ENCODE results near the gene OR8B4. TPM values are rescaled to one million over a fixed set of nuclear protein-coding genes. Genes with fewer than 3 reads are reported as not detected.

OR8B4 gene
- total and polyA plus RNA-seq, 10 of the 15 experiments (the other 5 are each of a cell fraction or from before 2014, with no cell fraction given) = not detected

DNA sequence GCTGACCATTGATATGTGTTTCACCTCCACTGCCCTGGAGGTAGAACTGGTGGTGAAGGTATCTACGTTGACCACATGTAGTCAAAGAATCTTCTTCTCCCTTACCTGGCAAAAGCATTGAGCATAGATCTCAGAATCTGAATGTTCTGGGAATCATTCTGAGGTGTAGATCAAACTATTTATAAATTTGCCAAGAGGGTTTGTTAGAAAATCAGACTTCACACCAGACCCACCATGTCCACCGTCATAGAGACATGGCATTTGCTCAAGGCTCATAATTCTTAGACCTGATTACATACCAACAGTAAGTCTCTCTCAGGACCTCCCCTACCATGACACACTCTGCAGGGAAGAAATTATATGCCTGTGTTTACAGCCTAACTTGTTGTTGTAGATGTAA lies 40.3 kb downstream of the OR8B4 start, which contains the start of gene OR8B2:
Gene OR8B2, minus strand, starts transcription at position 101 of the 400 bp plus-strand sequence. CDS start 1,156 bp downstream, outside the sequence.
- no peak within 1 kb of the TSS for H3K9ac ChIP-seq (ENCODE audit: control insufficient read depth, insufficient read depth, low read length)
- ChIA-PET SMC1A (ENCODE audit: uncharacterized antibody, unreplicated experiment) (no interaction called here), RAD21 (ENCODE audit: unreplicated experiment) (no interaction called here), POLR2A (no interaction called here), CTCF (no interaction called here)
- no peaks in the 10 kb centered on the region for H4K20me1 ChIP-seq (ENCODE audit: control insufficient read depth, insufficient read depth)
- H3K27ac ChIP-seq (ENCODE audit: control insufficient read depth, insufficient read depth) = no peak within 1 kb of the TSS
- intact Hi-C loops (cut with micrococcal nuclease; ENCODE audit: unreplicated experiment) (no loop called here), in situ Hi-C loops (cut with MboI) (no loop called here)
- no peak within 1 kb of the TSS for H3K4me2 ChIP-seq (ENCODE audit: control insufficient read depth, insufficient read depth)
- no peak for DNase-seq (ENCODE audit: low read depth, low spot score)
- H3K27me3 ChIP-seq (replicated peaks in 1 of 2; ENCODE audit: control insufficient read depth in 2 of 2, insufficient read depth in 2 of 2, low read length in 1 of 2) = no peaks in the 10 kb centered on the region
- whole genome bisulfite sequencing (ENCODE audit: insufficient coverage, insufficient replicate concordance, low lambda C conversion rate, missing lambda C conversion rate) = 13% methylated on average over 2 of the region's 2 CpGs
- FAIRE-seq = no peak
- no peaks in the 10 kb centered on the region for H3K4me1 ChIP-seq (ENCODE audit: control insufficient read depth, insufficient read depth, low read length)
- no peak within 1 kb of the TSS for H3K4me3 ChIP-seq
- ATAC-seq = no peak
- no peak within 1 kb of the TSS for H2AFZ ChIP-seq (ENCODE audit: control insufficient read depth, low read depth, low read length)
- no peaks in the 10 kb centered on the region for H3K79me2 ChIP-seq (ENCODE audit: control insufficient read depth, insufficient read depth, low read length)
- H3K36me3 ChIP-seq (ENCODE audit: control insufficient read depth in 2 of 2, insufficient read depth in 2 of 2, low read length in 1 of 2) = no peaks in the 10 kb centered on the region
- H3K9me3 ChIP-seq (replicated peaks; ENCODE audit: control insufficient read depth, insufficient read depth, low read length) = no peaks in the 10 kb centered on the region
- BruUV-seq (replicated peaks) = no TSS peak
- TF ChIP-seq, protein P1, sequence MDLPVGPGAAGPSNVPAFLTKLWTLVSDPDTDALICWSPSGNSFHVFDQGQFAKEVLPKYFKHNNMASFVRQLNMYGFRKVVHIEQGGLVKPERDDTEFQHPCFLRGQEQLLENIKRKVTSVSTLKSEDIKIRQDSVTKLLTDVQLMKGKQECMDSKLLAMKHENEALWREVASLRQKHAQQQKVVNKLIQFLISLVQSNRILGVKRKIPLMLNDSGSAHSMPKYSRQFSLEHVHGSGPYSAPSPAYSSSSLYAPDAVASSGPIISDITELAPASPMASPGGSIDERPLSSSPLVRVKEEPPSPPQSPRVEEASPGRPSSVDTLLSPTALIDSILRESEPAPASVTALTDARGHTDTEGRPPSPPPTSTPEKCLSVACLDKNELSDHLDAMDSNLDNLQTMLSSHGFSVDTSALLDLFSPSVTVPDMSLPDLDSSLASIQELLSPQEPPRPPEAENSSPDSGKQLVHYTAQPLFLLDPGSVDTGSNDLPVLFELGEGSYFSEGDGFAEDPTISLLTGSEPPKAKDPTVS (IDR thresholded peaks at IDR 0.05; ENCODE audit: low read depth, low read length) = no peak
- TF ChIP-seq ZNF207 (IDR thresholded peaks at IDR 0.05; ENCODE audit: borderline replicate concordance) (no peak), ATF7 (IDR thresholded peaks at IDR 0.05; ENCODE audit: low read depth) (no peak), NFXL1 (IDR thresholded peaks at IDR 0.05; ENCODE audit: borderline replicate concordance) (no peak), HDAC6 (IDR thresholded peaks at IDR 0.05; ENCODE audit: unreplicated experiment) (no peak), YY1 (IDR thresholded peaks at IDR 0.05; ENCODE audit: low read depth, low read length) (no peak), JUNB (IDR thresholded peaks at IDR 0.05) (no peak), MYB (IDR thresholded peaks at IDR 0.05; ENCODE audit: borderline replicate concordance, low read depth, low read length) (no peak), ZNF217 (IDR thresholded peaks at IDR 0.05) (no peak), NBN (IDR thresholded peaks at IDR 0.05) (no peak)
- TF ChIP-seq, protein P2, sequence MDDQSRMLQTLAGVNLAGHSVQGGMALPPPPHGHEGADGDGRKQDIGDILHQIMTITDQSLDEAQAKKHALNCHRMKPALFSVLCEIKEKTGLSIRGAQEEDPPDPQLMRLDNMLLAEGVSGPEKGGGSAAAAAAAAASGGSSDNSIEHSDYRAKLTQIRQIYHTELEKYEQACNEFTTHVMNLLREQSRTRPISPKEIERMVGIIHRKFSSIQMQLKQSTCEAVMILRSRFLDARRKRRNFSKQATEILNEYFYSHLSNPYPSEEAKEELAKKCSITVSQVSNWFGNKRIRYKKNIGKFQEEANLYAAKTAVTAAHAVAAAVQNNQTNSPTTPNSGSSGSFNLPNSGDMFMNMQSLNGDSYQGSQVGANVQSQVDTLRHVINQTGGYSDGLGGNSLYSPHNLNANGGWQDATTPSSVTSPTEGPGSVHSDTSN (IDR thresholded peaks at IDR 0.05; ENCODE audit: insufficient replicate concordance, low read depth, low read length) = no peak
- TF ChIP-seq, protein P3, sequence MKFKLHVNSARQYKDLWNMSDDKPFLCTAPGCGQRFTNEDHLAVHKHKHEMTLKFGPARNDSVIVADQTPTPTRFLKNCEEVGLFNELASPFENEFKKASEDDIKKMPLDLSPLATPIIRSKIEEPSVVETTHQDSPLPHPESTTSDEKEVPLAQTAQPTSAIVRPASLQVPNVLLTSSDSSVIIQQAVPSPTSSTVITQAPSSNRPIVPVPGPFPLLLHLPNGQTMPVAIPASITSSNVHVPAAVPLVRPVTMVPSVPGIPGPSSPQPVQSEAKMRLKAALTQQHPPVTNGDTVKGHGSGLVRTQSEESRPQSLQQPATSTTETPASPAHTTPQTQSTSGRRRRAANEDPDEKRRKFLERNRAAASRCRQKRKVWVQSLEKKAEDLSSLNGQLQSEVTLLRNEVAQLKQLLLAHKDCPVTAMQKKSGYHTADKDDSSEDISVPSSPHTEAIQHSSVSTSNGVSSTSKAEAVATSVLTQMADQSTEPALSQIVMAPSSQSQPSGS (IDR thresholded peaks at IDR 0.05; ENCODE audit: low read length) = no peak
- TF ChIP-seq, protein P4, sequence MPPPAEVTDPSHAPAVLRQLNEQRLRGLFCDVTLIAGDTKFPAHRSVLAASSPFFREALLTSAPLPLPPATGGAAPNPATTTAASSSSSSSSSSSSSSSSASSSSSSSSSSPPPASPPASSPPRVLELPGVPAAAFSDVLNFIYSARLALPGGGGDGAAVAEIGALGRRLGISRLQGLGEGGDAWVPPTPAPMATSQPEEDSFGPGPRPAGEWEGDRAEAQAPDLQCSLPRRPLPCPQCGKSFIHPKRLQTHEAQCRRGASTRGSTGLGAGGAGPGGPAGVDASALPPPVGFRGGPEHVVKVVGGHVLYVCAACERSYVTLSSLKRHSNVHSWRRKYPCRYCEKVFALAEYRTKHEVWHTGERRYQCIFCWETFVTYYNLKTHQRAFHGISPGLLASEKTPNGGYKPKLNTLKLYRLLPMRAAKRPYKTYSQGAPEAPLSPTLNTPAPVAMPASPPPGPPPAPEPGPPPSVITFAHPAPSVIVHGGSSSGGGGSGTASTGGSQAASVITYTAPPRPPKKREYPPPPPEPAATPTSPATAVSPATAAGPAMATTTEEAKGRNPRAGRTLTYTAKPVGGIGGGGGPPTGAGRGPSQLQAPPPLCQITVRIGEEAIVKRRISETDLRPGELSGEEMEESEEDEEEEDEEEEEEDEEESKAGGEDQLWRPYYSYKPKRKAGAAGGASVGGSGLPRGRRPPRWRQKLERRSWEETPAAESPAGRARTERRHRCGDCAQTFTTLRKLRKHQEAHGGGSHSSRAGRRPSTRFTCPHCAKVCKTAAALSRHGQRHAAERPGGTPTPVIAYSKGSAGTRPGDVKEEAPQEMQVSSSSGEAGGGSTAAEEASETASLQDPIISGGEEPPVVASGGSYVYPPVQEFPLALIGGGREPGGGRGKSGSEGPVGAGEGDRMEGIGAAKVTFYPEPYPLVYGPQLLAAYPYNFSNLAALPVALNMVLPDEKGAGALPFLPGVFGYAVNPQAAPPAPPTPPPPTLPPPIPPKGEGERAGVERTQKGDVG (CRISPR knock-in tag; IDR thresholded peaks at IDR 0.05) = no peak
- TF ChIP-seq, protein P5, sequence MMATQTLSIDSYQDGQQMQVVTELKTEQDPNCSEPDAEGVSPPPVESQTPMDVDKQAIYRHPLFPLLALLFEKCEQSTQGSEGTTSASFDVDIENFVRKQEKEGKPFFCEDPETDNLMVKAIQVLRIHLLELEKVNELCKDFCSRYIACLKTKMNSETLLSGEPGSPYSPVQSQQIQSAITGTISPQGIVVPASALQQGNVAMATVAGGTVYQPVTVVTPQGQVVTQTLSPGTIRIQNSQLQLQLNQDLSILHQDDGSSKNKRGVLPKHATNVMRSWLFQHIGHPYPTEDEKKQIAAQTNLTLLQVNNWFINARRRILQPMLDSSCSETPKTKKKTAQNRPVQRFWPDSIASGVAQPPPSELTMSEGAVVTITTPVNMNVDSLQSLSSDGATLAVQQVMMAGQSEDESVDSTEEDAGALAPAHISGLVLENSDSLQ (IDR thresholded peaks at IDR 0.05) = no peak
- TF ChIP-seq, protein P6, sequence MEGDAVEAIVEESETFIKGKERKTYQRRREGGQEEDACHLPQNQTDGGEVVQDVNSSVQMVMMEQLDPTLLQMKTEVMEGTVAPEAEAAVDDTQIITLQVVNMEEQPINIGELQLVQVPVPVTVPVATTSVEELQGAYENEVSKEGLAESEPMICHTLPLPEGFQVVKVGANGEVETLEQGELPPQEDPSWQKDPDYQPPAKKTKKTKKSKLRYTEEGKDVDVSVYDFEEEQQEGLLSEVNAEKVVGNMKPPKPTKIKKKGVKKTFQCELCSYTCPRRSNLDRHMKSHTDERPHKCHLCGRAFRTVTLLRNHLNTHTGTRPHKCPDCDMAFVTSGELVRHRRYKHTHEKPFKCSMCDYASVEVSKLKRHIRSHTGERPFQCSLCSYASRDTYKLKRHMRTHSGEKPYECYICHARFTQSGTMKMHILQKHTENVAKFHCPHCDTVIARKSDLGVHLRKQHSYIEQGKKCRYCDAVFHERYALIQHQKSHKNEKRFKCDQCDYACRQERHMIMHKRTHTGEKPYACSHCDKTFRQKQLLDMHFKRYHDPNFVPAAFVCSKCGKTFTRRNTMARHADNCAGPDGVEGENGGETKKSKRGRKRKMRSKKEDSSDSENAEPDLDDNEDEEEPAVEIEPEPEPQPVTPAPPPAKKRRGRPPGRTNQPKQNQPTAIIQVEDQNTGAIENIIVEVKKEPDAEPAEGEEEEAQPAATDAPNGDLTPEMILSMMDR (IDR thresholded peaks at IDR 0.05 in 2 of 3, conservative IDR thresholded peaks at IDR 0.05 in 1 of 3; ENCODE audit: control insufficient read depth in 2 of 3, extremely low read depth in 1 of 3, insufficient read depth in 1 of 3, low read depth in 3 of 3, low read length in 3 of 3) = no peak
